Stimulated activated CD8-positive, alpha-beta memory T cell treated with anti-CD3 and anti-CD28 coated beads, Interleukin-15, amount 100 ng/mL, for 24 hours (primary cell): ENCODE data around the gene PRKD1.

Source experiments
- DNase-seq: peaks from one replicate; pipeline ENCODE4 v3.0.0-alpha.2; 2020; ENCODE audit warnings: low read depth

Gene PRKD1

DNA sequence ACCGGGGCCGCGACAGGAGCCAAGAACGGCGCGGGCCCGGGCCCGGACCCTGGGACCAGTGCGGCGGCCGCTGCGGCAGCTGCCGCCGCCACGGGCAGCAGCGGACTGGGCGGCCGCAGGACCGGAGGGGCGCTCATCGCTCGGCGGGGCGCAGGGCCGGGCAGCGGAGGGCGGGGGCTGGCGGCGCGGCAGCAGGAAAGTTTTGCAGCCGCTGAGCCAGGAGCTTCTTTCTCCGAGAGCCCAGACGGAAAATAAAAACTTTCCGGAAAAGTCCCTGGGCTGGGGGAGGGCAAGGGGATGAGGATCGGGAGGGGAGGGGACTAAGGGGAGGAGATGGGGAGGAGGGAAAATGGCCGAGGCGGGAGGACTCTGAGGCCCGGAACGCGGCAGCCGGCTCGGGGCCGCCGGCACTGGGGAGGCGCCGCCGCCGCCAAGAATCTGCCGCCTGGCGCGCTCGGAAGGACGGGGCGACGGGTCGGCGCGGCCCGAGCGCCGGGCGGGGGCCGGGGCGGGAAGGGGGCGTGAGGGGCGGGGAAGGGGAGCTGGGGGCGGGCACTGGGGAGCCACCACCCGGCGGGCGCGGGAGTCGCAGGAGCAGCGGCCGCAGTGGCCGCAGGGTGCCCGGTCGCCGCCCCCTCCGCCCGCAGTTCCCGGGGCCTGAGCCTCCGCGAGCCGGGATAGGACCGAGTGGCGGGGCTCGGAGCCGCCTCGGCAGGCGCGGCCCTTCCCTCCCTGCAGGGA is at the start of gene PRKD1:
TSS of gene PRKD1 (minus strand) at position 472 of the 741 bp plus-strand sequence.
- DNase-seq: no peak

GRCh38 chr14:29971101-29971500 is 43.5 kb upstream of the PRKD1 start:
- no peak for DNase-seq

DNA sequence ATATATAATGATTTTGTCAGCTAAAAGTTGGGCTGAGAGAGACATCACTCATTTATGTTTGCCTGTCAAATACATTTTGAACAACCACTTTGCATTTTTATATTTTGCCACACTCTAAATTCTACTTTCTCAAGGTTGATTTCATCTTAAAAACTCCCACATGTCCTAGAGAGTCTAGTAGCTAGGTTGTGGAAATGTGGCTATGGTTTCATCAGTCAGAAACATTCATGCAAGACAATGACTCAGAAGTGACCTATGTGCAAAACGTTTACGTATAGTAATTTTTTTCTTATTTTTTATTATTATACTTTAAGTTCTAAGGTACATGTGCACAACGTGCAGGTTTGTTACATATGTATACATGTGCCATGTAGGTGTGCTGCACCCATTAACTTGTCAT is 27.4 kb upstream of the PRKD1 start:
- no peak for DNase-seq

GRCh38 chr14:29953501-29953900 is 25.9 kb upstream of the PRKD1 start:
- no peak for DNase-seq

DNA sequence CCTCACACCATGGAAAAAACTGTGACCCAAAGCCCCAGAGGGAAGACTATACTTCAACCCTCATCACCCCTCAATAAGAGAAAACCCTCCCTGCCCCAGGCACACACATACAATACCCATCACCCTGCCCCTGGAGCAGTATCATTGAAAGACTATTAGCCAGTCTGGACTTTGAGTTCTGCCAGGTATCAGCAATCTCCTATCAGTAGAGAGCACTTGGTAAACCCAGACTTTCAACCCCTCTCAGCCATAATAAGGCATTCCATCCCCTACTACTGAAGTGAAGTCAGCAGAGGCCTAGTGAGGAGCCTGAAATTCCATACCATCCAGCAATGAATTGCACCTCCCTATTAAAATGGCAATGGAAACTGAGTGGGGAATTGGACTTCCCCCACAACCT is 16.4 kb upstream of the PRKD1 start:
- no peak for DNase-seq

DNA sequence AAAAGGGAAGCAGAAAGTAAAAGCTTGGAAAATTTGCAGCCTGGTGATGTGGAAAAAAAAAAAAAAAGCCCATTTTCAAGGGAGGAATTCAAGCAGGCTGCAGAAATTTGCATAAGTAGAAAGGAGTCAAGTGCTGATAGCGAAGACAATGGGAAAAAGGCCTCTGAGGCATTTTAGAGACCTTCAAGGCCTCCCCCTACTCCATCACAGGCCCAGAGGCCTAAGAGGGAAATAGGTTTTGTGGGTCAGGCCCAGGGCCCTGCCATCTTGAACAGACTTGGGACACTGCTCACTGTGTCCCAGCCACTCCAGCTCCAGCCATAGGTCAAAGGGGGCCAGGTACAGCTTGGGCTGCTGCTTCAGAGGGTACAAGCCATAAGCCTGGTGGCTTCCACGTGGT is 13.8 kb upstream of the PRKD1 start:
- no peak for DNase-seq

DNA sequence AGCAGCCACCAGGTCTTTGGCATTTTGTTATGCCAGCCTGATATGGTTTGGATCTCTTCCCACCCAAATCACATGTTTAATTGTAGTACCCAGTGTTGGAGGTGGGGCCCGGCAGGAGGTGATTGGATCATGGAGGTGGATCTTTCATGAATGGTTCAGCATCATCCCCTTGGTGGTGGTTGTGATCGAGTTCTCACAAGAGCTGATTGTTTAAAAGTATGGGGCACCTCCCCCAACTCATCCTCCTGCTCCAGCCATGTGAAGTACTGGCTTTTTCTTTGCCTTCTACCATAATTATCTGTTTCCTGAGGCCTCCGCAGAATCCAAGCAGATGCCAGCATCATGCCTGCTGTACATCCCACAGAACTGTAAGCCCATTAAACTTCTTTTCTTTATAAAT is 12.8 kb upstream of the PRKD1 start:
- no peak for DNase-seq

- DNase-seq: no peak
Observed at GRCh38 chr14:29937116-29937515, 9.5 kb upstream of the PRKD1 start.

DNA sequence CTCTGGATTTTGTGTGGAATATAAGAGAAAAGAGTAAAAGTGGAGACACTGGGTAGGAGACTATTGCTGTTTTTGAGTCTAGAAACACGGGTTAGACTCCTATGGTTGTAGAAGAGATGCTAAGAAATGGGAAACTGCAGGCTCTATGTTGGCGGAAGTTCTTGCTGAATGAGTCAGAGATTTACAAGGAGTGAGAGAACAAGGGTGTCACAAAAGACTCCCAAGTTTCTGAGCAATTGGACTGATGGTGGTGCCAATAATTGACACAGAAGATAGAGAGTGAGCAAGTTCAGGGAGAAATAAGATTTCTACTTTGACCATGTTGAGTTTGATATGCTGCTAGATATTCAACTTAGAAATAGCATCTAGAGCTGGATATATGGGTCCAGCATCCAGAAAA is 2.6 kb upstream of the PRKD1 start:
- no peak for DNase-seq

DNA sequence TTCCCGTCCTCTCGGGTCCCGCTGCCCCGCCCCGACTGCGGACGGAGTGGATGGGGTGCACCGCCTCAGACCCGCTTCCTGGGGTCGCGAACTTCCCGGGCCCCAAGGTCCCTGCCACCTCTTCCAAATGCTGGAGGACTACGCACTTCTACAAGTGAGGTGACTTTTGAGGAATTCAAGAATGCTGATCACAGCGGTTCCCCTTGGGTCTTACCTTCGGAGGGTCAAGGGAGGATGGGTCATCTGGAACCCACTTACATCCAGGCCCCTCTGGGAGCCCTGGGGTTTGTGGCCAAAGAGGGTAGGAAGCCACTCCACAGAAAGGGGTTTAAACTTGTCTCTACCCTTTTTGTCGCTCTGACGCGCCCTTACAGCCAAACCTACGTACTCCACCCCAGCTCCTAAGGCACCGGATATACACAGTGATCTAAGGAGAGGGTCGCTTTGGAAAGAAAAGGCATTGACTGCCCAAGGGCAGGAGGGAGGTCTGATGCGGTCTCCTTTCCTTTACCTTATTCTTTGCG is 532 bp upstream of the PRKD1 start:
- DNase-seq: no peak

DNA sequence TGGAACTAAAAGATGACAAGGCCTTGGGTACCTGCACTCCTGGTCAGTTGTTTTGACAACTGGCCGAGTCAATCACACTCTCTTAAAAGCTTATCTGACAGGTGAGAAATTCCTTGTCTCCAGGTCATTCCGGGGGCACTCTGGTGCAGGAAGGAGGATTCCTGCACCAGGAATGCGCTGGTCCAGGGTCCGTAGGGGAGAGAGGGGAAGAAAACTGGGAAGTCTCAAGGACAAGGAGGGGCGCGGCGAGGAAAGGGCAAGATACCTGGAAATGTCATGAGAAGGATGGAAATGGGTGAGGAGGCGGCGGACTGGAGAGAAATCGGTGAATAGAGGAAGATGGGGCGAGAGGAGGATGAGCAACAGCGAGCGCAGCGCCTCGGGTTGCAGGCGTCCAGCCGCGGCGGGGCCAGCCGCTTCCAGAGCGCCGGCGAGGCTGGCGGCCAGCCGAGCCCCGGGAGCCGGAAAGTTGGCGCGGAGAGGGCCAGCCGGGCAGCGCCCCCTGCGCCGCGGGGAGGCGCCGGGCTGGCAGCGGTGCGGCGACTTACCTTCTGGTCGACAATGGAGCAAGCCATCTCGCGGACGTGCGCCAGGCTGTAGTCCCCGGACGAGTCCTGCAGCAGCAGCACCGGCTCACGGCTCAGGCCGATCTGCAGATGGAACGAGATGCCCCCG is 809 bp downstream of the PRKD1 start:
- DNase-seq: no peak

GRCh38 chr14:29926228-29926627 is 1.4 kb downstream of the PRKD1 start:
- DNase-seq: no peak

- DNase-seq: no peak
Observed at GRCh38 chr14:29925736-29926135, 1.9 kb downstream of the PRKD1 start.

DNA sequence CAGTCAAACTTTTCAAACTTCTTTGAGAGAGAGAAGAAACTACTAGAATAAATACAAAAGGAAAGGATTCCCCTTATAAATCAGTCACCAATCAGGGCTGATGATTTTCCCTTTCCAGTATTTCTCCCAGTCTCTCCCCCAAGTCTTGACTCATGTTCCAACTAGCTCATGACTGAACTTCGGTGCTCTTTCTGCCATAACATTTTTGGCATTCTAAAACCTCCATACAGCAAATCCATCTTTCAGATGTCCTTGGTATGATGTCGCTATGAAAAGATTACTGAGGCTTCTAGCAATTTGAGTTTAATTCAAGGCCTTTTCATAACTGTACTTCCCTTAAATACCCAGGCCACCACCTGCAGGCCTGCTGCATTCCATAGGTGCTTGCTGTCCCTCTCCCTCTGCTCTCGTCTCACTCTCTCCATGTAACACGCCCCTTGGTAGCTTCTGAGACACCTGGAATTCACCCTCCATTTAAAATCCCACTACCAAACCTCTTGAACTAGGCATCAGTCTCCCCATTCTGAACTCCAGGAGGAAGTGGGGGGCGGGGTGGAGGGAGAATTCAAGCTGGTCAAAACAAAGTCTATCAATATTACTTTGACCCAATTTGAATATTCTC is 2.4 kb downstream of the PRKD1 start:
- DNase-seq: no peak

GRCh38 chr14:29919845-29920244 is 7.8 kb downstream of the PRKD1 start:
- no peak for DNase-seq

- DNase-seq: no peak
Observed at GRCh38 chr14:29918981-29919380, 8.7 kb downstream of the PRKD1 start.

DNA sequence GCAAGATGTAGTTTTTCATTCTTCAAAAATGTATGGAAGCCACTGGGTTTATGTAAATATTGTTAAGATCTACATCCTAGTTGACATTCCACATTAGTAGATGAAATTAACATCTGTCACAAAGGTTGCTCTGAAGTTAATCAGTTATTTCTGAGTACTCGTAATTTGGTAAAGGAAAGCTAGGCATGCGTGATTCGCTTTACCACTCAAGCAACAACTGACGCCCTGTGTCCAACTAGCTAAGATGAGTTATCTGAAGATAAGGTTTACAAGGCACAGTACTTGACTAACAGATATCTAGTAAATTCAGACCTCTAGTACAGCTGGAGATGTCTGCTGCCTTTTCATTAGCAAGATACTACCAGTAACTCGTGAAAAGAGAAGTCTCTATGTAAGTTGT is 14.1 kb downstream of the PRKD1 start:
- DNase-seq: no peak

DNA sequence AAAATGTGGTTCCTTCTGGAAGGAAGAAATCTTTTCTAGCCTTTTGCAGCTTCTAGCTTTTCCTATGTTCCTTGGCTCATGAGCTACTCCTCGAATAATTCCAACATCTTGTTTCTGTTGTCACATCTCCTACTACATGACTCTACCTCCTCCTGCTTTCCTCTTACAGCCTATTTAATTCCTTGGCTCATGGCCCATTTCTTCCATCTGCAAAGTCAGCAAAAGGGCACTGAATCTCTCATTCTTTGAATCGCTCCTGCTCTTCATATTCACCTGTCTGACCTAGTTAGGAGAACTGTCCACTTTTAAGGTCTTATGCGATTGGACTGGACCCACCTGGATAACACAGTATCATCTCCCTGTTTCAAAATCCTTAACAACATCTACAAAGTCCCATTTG is 15.8 kb downstream of the PRKD1 start:
- DNase-seq: no peak

DNA sequence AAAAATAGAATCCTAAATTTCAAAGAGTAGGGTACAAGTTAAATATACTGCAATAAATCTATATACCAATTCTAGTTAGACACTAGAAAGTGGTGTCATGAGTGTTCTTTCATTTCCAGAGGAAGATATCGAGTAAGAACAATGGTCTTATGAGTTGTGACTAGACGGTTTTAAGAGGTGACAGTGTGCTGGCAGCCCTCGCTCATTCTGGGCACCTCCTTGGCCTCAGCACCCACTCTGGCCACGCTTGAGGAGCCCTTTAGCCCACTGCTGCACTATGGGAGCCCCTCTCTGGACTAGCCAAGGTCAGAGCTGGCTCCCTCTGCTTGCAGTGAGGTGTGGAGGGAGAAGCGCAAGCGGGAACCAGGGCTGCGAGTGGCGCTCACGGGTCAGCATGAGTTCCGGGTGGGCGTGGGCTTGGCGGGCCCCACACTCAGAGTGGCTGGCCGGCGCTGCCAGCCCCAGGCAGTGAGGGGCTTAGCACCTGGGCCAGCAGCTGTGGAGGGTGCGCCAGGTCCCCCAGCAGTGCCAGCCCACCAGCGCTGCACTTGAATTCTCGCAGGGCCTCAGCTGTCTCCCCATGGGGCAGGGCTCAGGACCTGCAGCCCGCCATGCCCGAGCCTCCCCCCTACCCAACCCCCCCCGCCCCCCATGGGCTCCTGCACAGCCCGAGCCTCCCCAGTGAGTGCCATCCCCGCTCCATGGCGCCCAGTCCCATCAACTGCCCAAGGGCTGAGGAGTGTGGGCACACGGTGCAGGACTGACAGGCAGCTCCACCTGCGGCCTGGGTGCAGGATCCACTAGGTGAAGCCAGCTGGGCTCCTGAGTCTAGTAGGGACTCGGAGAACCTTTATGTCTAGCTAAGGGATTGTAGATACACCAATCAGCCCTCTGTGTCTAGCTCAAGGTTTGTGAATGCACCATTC is 18.7 kb downstream of the PRKD1 start:
- DNase-seq: no peak

- DNase-seq: no peak
Observed at GRCh38 chr14:29906256-29906870, 21.3 kb downstream of the PRKD1 start.

DNA sequence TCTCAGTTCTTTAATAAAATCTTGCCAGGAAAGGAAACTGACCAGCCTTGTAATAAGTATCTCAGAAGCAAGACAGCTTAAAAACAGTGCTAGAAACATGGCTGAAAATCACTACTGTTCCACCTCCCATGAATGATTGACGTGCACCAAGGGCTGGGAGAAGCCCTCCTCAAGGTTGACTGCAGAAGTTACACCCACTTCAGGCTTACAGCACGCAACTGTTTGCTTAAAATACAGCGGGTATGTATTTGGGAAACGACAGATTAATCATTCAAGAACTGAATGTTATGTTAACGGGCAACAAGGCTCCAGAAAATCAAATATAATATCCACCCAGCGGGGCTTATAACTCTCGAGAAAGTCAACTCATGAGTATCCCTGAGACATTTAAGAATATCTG is 22.1 kb downstream of the PRKD1 start:
- no peak for DNase-seq
